HFFc6 (cell line): ENCODE results near the gene MAML1. TPM values are rescaled to one million over a fixed set of nuclear protein-coding genes. Genes with fewer than 3 reads are reported as not detected.
A peak's percentile ranks its signal among the peaks of the same experiment; 100 is the strongest.

ENCODE experiments used
- DNase-seq: peaks from one replicate; pipeline ENCODE4 v3.0.0-alpha.2; 2018
- H3K27ac Mint-ChIP-seq: 2 replicates; pipeline ENCODE4 v1.8.0; 2020; ENCODE audit warnings: mild to moderate bottlenecking, mixed read lengths
- H3K27me3 Mint-ChIP-seq: 2 replicates; pipeline ENCODE4 v1.8.0; 2021; ENCODE audit warnings: mild to moderate bottlenecking, moderate library complexity, mixed read lengths; ENCODE audit not compliant: insufficient read depth
- H3K36me3 Mint-ChIP-seq: 2 replicates; pipeline ENCODE4 v1.8.0; 2021; ENCODE audit warnings: low read depth, mixed read lengths
- H3K4me1 Mint-ChIP-seq: 2 replicates; pipeline ENCODE4 v1.8.0; 2020; ENCODE audit warnings: low read depth, mixed read lengths
- H3K4me3 Mint-ChIP-seq: 2 replicates; pipeline ENCODE4 v1.8.0; 2020; ENCODE audit warnings: mild to moderate bottlenecking, moderate library complexity, mixed read lengths
- H3K9me3 Mint-ChIP-seq: 2 replicates; pipeline ENCODE4 v1.8.0; 2020; ENCODE audit warnings: mild to moderate bottlenecking, mixed read lengths
- total RNA-seq, 6 experiments: library from RNA; stranded (reverse); fragmentation: NEBNext Ultra II Directional; extraction: Animal tissue kit (Norgen Biotek cat#: 25700); gene quantifications; 2 replicates in 1 of 6; 3 replicates in 5 of 6; pipeline ENCODE4 v1.2.3, GENCODE V29; 2021
- TF ChIP-seq, protein P1 (sequence below): fragments of 200-600 bp; sonication (generic); IDR thresholded peaks from 2 replicates; pipeline ENCODE4 v1.5.0; 2021; ENCODE audit warnings: antibody characterized with exemption, mild to moderate bottlenecking

The MAML1 gene
- total RNA-seq, 6 experiments from 2014 or later = 14.9 to 17.7 (median 16.5) TPM

GRCh38 chr5:179816796-179817469, 84.3 kb downstream of the MAML1 start:
- Mint-ChIP-seq H3K9me3 (no peaks in the 10 kb centered on the region; the same call in 1 of the 2 replicates), H3K4me1 (peaks cover 25% of the 10 kb centered on the region), H3K27me3 (peaks cover 6% of the 10 kb centered on the region; the same call in 1 of the 2 replicates), H3K27ac (no peak overlapping the region), H3K4me3 (no peak overlapping the region), H3K36me3 (peaks cover 10% of the 10 kb centered on the region; the same call in 1 of the 2 replicates)
- no peak for DNase-seq
- TF ChIP-seq, protein P1, sequence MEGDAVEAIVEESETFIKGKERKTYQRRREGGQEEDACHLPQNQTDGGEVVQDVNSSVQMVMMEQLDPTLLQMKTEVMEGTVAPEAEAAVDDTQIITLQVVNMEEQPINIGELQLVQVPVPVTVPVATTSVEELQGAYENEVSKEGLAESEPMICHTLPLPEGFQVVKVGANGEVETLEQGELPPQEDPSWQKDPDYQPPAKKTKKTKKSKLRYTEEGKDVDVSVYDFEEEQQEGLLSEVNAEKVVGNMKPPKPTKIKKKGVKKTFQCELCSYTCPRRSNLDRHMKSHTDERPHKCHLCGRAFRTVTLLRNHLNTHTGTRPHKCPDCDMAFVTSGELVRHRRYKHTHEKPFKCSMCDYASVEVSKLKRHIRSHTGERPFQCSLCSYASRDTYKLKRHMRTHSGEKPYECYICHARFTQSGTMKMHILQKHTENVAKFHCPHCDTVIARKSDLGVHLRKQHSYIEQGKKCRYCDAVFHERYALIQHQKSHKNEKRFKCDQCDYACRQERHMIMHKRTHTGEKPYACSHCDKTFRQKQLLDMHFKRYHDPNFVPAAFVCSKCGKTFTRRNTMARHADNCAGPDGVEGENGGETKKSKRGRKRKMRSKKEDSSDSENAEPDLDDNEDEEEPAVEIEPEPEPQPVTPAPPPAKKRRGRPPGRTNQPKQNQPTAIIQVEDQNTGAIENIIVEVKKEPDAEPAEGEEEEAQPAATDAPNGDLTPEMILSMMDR = no peak

DNA sequence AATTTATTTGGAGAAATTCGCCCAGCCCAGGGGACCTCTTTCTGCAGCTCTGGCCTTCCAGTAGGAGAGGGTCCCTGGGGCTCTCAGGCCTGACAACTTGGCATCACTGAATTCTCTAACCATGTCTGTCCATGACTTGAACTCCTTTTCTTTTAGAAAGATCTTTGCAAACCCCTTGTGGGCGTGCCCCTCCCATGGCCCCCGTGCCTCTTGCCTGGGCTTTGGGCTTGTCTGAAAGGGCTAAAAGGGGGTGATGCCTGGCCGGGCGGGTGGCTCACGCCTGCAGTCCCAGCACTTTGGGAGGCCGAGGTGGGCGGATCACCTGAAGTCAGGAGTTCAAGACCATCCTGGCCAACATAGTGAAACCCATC, 84.8 kb downstream of the MAML1 start:
- H3K4me3 Mint-ChIP-seq = no peak overlapping the region
- no peak overlapping the region; the same call in 1 of the 2 replicates for H3K27ac Mint-ChIP-seq
- peaks cover 13% of the 10 kb centered on the region; the same call in 1 of the 2 replicates for H3K36me3 Mint-ChIP-seq
- peaks cover 6% of the 10 kb centered on the region; the same call in 1 of the 2 replicates for H3K27me3 Mint-ChIP-seq
- no peaks in the 10 kb centered on the region; the same call in 1 of the 2 replicates for H3K9me3 Mint-ChIP-seq
- peaks cover 30% of the 10 kb centered on the region for H3K4me1 Mint-ChIP-seq
- no peak for DNase-seq
- TF ChIP-seq, protein P1 = no peak

DNA sequence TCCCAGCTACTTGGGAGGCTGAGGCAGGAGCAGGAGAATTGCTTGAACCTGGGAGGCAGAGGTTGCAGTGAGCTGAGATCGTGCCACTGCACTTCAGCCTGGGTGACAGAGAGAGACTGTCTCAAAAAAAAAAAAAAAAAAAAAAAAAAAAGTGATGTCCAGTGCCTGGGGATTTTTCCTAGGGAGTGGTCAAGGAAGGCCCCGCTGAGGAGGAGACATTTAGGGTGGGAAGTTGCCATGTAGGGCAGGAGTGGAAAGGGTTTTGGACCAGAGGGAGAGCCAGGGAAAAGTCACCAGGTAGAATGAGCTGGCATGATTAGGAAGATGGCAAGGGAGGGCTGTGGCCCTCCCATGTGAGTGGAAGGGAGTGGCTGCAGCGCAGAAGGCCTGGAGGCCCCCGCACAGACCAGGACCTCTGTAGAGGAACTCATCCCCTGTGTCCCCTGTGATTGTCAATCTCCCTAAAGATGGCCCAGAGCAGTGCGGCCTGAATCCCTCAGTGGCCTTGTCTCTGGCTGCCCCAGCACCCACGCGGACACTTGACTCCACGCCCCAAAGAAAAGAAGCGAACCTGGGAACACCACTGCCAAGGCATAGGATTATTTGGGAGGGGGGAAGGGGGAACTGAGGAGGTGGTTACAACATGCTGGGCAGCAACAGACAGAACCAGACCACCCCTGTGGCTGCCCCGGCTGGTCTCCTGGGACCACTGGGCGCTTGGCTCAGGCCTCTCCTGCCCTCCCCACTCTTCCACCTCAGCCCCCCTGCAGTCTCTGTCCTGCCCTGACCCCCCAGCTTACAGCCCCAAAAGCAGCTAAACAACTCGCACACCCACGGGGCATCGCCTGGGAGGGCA, 85.5 kb downstream of the MAML1 start:
- peaks cover 37% of the 10 kb centered on the region for H3K4me1 Mint-ChIP-seq
- peak overlapping the region; percentile 90 for H3K27ac Mint-ChIP-seq
- peaks cover 6% of the 10 kb centered on the region; the same call in 1 of the 2 replicates for H3K27me3 Mint-ChIP-seq
- H3K9me3 Mint-ChIP-seq = no peaks in the 10 kb centered on the region; the same call in 1 of the 2 replicates
- peak overlapping the region; percentile 72 for H3K4me3 Mint-ChIP-seq
- TF ChIP-seq, protein P1 = no peak
- DNase-seq = no peak
- H3K36me3 Mint-ChIP-seq = peaks cover 8% of the 10 kb centered on the region; the same call in 1 of the 2 replicates

DNA sequence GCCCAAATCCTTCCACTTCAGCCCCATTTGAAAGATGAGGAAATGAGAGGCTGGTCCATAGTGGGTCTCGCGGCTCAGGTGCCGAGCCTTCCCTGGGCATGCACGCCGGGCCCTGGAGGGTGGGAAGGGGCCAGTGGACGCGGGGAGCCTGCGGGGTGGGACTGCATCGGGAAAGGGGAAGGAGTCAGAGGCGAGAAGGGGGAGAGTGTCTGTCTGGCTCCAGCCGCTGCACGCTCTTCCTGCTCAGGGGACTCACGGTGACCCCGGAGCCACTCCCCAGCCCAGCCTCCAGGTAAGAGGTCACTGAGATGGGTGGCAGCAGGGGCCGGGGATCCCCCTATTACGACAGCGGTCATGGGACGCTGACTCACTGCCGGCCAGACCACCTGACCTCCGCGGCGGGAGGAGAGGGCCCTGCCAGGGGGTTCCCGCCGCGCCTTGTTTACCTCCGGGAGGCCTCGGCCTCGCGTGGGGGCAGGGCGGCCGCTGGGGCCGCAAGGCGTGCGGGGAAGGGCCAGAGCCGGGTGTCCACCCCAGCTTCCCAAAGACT, 86.2 kb downstream of the MAML1 start:
- peaks cover 38% of the 10 kb centered on the region for H3K4me1 Mint-ChIP-seq
- TF ChIP-seq, protein P1 = no peak
- H3K4me3 Mint-ChIP-seq = peak overlapping the region; percentile 72
- peaks cover 6% of the 10 kb centered on the region; the same call in 1 of the 2 replicates for H3K27me3 Mint-ChIP-seq
- peaks cover 6% of the 10 kb centered on the region; the same call in 1 of the 2 replicates for H3K36me3 Mint-ChIP-seq
- peak overlapping the region; percentile 90 for H3K27ac Mint-ChIP-seq
- peak; percentile 76 for DNase-seq
- H3K9me3 Mint-ChIP-seq = no peaks in the 10 kb centered on the region; the same call in 1 of the 2 replicates
